ENCODE measurements around the gene GPR83.

DNA sequence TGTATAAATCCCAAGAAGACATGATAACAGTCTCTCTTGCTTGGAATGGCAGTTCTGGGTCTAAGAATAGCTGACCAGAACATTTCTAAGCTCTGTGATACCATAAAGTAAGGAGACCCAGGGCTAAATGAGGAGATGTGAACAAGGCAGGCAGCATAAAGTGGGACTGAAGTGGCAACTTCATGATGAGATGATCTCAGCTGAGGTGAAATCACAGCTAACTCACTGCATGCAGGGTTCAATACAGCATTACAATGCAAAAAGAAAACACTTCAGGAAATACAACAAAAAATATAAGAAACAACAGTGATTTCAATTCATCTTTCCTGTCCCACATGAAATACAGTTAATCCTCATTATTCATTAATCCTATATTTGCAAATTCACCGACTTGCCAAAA, 47.8 kb upstream of the GPR83 start:
- TF ChIP-seq, protein P1, sequence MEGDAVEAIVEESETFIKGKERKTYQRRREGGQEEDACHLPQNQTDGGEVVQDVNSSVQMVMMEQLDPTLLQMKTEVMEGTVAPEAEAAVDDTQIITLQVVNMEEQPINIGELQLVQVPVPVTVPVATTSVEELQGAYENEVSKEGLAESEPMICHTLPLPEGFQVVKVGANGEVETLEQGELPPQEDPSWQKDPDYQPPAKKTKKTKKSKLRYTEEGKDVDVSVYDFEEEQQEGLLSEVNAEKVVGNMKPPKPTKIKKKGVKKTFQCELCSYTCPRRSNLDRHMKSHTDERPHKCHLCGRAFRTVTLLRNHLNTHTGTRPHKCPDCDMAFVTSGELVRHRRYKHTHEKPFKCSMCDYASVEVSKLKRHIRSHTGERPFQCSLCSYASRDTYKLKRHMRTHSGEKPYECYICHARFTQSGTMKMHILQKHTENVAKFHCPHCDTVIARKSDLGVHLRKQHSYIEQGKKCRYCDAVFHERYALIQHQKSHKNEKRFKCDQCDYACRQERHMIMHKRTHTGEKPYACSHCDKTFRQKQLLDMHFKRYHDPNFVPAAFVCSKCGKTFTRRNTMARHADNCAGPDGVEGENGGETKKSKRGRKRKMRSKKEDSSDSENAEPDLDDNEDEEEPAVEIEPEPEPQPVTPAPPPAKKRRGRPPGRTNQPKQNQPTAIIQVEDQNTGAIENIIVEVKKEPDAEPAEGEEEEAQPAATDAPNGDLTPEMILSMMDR (conservative IDR thresholded peaks at IDR 0.05; ENCODE audit: low read length) = no peak
- TF ChIP-seq EZH2phosphoT487 (IDR thresholded peaks at IDR 0.05; ENCODE audit: borderline replicate concordance) = no peak

Data from Loucy (cell line).